ENCODE results near the gene CTNNA3.

DNA sequence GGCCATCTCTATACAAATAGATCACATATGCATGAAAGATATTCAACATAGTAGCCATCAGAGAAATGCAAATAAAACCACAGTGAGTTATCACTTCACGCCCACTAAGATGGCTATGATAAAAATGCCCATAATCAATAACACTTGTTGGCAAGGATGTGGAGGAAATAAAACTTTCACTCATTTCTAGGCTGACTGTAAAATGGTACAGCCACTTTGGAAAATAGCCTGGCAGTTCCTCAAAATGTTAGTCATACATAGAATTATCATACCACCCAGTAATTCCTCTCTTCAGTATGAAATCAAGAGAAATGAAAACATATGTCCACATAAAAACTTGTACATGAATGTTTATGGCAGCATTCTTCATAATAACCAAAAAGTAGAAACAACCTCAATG is 445.3 kb downstream of the CTNNA3 start:
- TF ChIP-seq, protein P1, sequence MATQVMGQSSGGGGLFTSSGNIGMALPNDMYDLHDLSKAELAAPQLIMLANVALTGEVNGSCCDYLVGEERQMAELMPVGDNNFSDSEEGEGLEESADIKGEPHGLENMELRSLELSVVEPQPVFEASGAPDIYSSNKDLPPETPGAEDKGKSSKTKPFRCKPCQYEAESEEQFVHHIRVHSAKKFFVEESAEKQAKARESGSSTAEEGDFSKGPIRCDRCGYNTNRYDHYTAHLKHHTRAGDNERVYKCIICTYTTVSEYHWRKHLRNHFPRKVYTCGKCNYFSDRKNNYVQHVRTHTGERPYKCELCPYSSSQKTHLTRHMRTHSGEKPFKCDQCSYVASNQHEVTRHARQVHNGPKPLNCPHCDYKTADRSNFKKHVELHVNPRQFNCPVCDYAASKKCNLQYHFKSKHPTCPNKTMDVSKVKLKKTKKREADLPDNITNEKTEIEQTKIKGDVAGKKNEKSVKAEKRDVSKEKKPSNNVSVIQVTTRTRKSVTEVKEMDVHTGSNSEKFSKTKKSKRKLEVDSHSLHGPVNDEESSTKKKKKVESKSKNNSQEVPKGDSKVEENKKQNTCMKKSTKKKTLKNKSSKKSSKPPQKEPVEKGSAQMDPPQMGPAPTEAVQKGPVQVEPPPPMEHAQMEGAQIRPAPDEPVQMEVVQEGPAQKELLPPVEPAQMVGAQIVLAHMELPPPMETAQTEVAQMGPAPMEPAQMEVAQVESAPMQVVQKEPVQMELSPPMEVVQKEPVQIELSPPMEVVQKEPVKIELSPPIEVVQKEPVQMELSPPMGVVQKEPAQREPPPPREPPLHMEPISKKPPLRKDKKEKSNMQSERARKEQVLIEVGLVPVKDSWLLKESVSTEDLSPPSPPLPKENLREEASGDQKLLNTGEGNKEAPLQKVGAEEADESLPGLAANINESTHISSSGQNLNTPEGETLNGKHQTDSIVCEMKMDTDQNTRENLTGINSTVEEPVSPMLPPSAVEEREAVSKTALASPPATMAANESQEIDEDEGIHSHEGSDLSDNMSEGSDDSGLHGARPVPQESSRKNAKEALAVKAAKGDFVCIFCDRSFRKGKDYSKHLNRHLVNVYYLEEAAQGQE (IDR thresholded peaks at IDR 0.05; ENCODE audit: borderline replicate concordance), result no peak
- TF ChIP-seq EP300 (conservative IDR thresholded peaks at IDR 0.05; ENCODE audit: poor library complexity, severe bottlenecking) (no peak), POLR2AphosphoS5 (IDR thresholded peaks at IDR 0.05) (no peak), EZH2 (IDR thresholded peaks at IDR 0.05; ENCODE audit: borderline replicate concordance, insufficient read depth, low read length, poor library complexity, severe bottlenecking) (no peak), RAD21 (conservative IDR thresholded peaks at IDR 0.05) (no peak)
- TF ChIP-seq, protein P2, sequence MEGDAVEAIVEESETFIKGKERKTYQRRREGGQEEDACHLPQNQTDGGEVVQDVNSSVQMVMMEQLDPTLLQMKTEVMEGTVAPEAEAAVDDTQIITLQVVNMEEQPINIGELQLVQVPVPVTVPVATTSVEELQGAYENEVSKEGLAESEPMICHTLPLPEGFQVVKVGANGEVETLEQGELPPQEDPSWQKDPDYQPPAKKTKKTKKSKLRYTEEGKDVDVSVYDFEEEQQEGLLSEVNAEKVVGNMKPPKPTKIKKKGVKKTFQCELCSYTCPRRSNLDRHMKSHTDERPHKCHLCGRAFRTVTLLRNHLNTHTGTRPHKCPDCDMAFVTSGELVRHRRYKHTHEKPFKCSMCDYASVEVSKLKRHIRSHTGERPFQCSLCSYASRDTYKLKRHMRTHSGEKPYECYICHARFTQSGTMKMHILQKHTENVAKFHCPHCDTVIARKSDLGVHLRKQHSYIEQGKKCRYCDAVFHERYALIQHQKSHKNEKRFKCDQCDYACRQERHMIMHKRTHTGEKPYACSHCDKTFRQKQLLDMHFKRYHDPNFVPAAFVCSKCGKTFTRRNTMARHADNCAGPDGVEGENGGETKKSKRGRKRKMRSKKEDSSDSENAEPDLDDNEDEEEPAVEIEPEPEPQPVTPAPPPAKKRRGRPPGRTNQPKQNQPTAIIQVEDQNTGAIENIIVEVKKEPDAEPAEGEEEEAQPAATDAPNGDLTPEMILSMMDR (IDR thresholded peaks at IDR 0.05; ENCODE audit: poor library complexity, severe bottlenecking), result no peak
